Esophagus squamous epithelium (tissue), 4 donors: ENCODE results near the gene ELMO1.

Experiments
- POLR2A ChIP-seq, 4 donors: fragments of 450-650 bp; IDR thresholded peaks; one replicate each; pipeline ENCODE4 v1.6.1; 2017; ENCODE audit warnings: antibody characterized with exemption in 4 of 4, mild to moderate bottlenecking in 4 of 4, moderate library complexity in 3 of 4
- TF ChIP-seq, protein P1 (sequence below), 6 experiments: fragments of 450-650 bp in 4 of 6; fragments of 200-600 bp in 2 of 6; sonication (generic) in 2 of 6; IDR thresholded peaks; one replicate each; pipeline ENCODE4 v1.5.1; 2016 to 2019; ENCODE audit warnings: antibody characterized with exemption in 6 of 6, mild to moderate bottlenecking in 4 of 6, moderate library complexity in 4 of 6

DNA sequence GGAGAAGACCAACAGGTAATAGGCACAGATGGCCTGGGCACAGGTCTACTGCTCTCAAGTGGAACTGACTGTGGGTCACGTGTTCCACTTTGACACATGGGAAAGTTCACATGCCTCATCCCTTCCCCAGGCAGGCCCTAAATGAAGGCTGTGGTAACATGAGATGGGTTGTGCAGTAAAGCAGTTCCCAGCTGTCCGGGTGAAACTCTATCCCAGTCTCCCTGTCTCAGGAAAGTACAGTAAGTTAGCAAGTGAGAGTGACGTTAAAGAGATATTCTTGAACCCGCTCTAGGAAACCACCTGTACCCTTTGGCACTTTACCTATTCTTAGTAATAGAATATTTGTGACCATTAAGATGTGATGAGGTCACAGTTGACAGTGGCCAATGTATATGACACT, 380.6 kb downstream of the ELMO1 start:
- TF ChIP-seq, protein P1, sequence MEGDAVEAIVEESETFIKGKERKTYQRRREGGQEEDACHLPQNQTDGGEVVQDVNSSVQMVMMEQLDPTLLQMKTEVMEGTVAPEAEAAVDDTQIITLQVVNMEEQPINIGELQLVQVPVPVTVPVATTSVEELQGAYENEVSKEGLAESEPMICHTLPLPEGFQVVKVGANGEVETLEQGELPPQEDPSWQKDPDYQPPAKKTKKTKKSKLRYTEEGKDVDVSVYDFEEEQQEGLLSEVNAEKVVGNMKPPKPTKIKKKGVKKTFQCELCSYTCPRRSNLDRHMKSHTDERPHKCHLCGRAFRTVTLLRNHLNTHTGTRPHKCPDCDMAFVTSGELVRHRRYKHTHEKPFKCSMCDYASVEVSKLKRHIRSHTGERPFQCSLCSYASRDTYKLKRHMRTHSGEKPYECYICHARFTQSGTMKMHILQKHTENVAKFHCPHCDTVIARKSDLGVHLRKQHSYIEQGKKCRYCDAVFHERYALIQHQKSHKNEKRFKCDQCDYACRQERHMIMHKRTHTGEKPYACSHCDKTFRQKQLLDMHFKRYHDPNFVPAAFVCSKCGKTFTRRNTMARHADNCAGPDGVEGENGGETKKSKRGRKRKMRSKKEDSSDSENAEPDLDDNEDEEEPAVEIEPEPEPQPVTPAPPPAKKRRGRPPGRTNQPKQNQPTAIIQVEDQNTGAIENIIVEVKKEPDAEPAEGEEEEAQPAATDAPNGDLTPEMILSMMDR (IDR thresholded peaks at IDR 0.05): no peak
- no peak for TF ChIP-seq POLR2A (IDR thresholded peaks at IDR 0.05)
